Brain pericyte (primary cell): ENCODE data around the gene RIOX2.

Experiments used
- DNase-seq: peaks from one replicate; pipeline ENCODE4 v3.0.0-alpha.2; 2012; ENCODE audit warnings: low read depth, low spot score

RIOX2 gene

DNA sequence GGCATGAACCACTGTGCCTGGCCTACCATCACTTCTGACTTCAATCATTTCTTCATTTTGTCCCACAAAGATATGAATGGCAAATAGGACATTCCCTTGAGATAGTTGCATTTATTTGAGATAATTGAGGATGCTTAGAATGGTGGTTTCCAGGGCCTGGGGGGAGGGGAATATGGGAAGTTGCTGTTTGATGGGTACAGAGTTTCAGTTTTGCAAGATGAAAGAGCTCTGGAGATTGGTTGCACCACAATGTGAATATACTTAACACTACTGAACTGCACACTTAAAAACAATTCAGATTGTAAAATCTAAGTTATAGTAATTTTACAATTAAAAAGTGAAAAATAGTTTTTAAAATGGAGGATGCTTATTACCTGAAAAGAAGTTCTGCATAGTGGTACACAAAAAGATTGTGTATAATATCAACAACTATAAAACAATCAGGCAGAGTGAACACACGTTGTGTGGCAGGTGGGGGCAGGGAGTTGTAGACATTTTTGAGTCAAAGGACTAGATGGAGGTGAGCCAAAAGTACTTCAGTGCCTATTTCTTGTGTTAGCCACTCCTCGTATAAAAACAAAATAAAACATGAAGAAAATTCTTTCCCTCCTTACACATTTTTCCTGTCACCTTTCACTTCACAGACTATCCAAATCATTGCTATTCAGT lies 18.5 kb upstream of the RIOX2 start:
- no peak for DNase-seq

DNA sequence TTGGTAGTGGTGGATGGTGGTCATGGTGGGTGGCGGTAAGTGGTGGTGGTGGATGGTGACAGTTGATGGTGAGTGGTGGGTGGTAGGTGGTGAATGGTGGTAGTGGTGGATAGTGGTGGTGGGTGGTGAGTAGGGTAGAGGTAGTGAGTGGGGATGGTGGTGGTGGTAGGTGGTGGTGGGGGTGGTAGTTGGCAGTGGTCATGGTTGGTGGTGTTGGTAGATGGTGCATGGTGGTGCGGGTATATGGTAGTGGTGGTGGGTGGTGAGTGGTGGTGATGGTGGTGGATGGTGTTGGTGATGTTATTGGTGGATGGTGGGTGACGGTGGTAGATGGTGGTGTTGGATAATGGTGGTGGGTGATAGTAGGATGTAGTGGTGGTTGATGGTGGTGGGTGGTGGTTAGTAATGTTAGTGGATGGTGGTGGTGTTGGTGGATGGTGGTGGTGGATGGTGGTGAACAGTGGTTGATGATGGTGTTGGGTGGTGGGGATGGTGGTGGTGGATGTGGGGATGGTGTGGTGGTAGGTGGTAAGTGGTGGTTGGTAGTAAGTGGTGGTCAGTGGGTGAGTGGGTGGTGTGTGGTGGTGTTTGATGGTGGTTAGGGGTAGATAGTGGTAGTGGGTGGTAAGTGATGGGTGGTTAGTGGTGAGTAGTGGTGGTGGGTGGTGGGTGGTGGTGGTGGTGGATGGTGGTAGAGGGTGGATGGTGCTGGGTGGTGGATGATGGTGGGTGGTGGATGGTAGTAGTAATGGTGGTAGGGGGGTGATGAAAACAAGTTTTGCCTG lies 16.7 kb upstream of the RIOX2 start:
- DNase-seq: no peak

DNA sequence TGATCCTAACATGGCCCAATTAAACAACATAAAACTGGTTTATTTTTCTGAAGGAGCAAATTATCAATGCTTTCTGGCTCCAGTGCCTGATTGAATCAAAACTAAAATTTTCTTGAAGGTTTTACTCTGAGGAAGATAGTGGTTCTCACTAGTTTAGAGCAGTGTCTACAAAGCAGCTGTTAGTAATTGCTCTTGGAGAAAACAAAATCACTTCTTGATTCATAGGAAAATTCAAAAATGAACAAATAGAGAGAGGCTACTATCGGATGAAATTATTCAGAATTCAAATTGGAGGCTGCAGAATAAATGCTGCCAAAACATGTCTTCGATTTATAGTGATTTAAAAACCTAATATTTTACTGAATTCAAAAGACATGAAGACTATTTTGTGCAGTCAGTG lies 15.1 kb upstream of the RIOX2 start:
- no peak for DNase-seq

DNA sequence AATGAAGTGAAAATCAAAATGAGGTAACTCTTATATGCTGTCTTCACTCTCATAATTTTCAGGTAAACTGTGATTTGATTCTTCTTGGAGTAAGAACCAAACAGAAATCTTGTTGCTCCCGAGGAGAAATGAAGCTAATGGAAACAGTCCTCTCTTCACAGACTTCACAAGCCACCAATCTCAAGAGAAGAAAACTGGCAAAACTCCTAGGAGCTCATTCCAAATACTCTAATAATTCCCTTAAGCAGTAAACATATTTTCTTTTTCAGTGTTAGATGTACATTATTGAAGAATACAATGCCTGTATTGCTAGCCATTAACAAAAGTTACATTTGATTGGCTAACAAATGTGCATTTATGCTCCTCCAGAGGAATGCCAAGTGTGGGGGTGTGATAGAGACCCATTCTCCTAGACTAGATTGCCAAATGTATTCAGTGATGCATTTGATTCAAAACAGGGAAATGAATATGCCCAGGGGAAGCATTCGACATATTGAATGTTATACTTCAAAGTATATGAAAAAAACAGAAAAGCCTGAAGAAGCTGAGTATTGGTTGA lies 11.8 kb upstream of the RIOX2 start:
- DNase-seq: no peak

DNA sequence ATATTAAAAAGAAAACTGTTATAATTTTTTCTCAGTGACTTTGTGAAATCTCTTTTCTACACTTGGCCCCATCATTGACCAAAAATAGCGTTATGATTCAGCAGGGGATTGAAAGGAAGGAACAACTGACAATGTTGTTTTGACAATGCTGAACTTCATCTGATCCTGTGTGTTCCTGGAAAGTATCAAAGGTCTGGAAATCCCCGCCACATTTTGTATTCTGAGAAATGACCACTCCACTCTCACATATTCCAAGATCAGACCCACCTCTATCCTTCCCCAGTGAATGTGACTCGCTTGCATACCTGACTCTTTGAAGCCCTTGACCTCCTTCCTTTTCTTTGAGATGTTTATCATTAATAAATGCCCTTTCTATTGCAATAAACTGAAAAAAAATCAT lies 9.7 kb upstream of the RIOX2 start:
- DNase-seq: no peak

DNA sequence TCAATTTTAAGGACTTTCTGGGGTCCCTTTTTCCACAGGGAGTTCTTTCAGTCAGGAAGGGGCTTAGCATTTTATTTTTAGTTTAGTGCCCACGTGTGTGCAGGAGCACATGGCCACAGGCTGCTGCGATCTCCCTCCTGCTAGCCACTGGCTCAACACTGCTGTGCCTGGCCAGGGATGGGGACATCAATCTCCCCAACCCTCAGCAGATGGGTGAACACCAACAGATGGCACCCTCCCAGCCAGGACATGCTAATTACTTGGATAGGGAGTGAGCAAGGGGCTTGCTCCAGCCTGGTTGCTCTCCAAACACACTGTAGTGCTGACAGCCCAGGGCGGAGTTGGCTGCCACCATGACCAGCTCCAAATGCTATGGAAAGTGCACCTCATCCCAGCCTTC lies 7.4 kb upstream of the RIOX2 start:
- no peak for DNase-seq

DNA sequence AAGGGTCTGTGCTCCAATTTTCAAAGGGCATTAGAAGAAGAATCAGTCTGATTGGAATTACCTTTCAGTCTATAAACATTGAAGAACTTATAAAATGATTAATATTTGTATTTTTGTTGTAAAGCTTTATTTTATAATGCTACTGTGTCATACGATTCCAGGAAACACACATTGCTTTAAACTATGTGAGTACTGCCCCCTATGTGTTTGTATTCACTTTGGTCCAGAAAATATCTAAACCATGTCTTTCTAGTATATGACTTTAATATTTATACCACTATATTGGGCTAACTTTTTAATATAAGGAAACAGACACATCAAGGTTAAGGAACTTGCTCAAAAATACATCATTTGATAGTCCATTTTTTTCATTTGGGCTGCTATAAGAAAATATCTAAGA lies 3.2 kb upstream of the RIOX2 start:
- DNase-seq: no peak

DNA sequence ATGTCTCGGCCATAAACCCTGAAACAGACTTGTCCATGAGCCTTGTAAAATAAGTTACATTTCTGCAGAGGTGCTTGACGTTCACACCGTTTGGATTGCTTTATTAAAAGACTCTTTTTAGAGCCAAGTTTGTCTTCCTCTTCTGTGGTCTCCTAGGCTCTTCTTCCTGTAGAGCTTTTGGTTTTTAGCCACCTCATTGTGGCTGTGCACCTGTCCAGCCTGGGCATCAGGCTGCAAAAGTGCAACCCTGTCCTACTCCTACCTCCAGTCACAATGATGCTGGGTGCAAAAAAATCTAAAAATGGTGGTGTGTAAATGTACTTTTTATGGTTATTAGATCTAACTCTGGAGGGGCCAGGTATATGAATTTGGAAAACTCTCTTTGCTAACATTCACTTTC lies 2.8 kb upstream of the RIOX2 start:
- DNase-seq: no peak

DNA sequence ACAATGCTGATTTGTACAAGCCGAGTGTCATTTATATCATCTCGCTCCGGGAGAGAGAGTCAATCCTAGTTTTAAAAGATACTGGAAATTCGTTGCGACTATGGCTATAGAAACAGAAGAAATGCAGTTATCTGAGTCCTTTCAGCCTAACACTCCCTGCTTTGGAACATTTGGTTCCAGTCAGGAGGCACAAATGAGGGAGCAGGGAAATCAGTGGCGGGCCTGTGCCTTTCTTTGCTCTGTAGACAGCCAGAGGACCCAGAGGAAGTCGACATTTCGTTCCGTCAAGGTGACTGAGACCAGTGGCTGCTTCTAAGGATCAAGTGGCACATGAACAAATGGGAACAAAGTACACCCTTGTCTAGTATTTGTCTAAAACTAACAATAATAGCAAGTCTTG lies 745 bp upstream of the RIOX2 start:
- DNase-seq: no peak

DNA sequence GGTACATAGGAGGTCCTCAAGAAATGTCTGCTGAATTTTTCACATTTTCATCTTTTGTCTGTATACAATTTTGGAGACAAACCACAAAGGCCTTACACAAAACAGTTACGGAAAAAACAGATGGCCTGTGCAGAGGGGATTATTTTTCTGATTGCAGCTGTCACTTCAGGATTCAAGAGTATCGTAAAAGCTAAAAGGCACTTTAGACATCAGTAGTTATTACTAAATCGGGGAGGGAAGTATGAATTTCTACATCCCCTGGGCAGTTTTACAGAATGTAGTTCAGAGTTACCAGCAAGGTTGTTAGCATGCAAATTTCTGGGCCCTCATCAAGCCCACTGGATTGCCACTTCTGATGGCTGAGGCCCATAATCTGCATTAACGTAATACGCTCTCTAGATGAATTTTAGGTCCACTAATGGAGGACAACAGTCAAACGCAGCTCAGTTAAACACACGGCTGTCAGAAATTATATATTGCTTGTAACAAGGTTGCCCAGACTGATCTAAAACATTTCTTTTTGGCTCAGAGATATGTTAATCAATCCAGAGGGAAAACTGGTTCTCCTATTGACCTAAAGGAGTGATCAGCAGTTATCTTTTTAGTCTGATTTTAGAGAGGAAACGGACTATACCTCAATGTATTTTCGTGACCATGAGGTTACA lies 1.1 kb downstream of the RIOX2 start:
- no peak for DNase-seq

DNA sequence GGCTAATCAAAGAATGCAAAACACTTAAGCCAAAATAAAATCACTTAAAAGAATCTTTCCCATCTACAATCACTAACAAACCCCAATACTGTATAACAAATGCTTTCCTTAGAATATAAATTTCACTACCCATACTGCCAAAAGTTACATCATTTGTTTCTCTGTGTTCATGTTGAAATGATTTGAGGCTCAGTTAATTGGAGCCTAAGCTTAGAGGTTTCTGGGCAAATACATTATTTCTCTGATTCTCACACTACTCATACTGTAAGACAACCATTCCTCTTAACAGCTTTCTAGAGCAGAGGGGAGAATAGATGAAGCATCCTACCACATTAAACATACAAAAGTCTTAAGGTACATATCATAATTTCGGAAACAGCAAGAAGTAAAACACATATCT lies 2.1 kb downstream of the RIOX2 start:
- no peak for DNase-seq

DNA sequence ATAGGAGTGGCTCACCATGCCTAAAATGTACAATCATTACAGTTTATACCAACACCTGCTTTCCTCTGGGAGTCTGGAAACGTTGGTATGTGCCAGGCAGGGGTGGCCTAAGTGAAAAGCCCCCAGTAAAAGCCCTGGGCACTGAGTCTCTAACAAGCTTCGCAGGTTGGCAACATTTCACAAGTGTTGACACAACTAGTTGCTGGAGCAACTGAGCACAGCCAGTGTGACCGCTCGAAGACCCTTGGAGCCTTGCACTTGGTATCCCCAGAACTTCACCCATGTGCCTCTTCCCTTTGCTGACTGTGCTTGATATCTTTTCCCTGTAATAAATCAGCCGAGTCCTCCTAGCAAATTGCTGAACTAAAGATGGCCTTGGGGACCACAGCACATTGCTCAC lies 2.7 kb downstream of the RIOX2 start:
- DNase-seq: no peak

DNA sequence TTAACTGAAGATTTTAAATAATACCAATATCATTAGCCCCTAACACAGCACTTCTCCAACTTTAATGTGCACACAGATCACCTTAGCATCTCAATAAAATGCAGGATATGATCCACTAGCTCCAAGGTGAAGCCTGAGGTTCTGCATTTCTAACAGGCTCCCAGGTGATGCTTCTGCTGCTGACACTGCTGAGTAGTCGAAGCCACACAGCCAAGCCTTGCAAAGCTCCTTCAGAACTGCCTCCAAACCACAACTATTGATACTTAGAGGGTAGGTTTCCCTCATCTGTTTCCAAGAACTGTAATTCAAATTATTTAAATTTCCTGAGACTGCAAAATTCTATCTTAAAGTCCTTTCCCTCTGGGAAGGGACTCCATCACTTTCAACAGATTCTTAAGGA lies 3.9 kb downstream of the RIOX2 start:
- no peak for DNase-seq

DNA sequence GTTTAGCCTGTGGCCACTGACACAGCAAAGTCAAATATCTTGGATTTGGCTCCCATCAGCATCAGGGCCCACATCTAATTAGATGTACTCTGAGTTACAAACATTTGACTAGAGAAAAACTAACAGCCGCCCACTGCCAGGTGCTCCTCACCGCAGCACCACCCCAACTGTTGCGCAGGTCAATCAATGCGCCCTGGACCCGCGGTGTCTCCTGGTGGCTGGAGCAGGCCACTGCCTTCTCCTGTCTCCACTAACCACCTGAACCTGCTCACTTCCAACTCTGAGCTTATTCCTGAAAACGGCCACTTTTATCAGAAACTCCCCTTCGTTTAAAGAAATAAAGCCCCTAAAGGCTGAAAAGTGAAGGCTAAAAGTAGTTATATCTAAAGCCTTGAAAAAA lies 4.3 kb downstream of the RIOX2 start:
- no peak for DNase-seq

DNA sequence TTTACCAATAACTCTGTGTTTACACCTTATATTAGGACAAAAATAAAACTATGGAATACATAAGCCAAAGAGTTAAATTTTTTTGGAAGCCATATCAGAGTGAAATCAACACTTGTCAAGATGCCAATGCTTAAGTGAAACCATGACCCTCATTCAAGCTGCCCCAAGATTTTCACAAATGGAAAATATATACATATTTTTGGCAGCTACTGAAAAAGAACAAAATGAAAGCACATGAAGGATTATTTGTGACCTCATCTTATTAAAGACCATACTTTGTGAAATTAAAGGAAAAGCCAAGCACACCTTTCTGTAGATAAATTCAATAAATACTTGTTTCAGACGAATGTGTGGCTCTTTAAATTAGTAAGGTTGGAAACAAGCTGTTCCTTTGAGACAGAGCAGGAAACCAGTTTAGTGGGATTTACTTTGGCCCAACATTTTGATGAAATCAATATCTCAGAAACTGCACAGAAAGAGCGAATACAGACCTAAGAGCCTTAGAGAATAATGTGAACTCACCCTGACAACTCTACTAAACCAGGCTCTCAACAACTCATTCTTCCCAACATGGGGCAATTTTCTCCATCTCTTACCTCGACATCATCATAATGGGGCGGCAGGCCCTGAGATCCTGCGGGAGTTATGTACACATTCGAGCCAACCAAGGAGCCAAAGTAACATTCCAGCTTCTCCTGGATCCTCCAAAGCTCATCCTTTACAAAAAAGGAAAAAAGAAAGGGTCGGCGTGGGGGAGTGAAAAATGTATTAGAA lies 11.1 kb downstream of the RIOX2 start:
- DNase-seq: no peak

DNA sequence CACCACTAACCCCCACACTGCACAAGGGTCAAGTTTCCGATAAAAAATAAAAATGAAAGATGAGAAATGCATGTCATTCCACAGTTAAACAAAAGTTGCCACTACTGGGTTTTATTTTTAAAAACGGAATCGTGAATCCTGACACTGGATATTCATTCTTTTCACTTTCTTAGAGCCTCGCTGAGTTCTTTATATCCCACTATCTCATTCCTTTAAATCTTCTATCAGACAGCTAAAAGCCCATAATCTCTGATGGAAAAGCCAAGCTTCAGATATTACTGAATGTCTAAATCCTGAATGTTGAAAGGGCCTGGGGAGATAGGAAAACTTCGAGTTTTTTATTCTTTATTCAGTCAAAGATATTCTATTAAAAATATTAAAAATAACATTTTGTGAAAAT lies 11.7 kb downstream of the RIOX2 start:
- no peak for DNase-seq

DNA sequence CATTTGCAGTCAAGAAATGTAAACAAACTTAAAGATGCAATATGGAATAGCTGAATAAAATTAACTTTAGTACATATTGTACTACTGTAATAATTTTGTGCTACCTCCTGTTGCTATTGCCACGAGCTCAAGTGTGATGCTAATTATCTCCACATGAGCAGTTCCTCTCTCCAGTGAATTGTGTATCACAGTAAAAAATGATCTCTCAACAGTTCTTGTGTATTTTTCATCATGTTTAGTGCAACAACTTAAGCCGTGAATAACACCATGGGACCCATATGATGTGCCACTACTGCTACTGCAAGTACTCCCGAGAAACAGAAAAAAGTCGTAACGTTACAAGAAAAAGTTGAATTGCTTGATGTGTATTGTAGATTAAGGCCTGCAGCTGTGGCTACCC lies 12.4 kb downstream of the RIOX2 start:
- no peak for DNase-seq

DNA sequence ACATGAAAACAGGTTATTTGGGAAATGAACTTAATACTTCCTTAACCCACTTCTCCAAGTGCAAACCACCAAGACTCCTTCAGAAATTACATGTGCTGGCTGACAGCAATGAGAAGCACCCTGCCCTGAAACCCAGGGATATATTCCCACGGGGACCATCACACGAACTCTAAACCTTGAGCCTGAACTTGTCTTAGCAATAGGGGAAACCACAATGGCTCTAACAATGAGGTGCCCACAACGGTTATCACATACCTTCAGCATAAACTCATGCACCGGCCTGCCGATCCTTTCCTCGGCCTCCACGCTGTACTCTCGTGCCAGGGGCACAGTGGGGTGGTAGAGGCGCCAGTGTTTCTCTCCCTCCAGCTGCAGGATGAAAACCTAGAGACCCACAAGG lies 13.4 kb downstream of the RIOX2 start:
- DNase-seq: no peak

DNA sequence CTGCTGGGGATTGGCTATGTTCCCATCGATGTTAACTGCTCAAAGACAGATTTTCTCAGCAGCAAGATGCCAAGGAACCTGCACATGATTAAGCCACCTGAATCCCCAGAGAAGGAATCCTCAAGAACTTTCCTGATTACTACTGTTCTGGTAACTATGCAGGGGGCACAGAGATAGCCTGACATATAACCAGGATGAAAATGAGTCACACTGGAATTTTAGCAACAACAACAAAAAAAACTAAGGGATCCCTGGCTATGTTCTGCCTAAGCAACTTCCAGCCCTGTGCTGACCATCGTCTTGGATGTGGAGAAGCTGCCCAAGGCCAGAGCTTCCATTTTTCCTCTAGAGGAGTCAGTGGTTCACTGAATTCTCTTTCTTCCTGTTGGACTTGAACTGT lies 13.8 kb downstream of the RIOX2 start:
- no peak for DNase-seq

DNA sequence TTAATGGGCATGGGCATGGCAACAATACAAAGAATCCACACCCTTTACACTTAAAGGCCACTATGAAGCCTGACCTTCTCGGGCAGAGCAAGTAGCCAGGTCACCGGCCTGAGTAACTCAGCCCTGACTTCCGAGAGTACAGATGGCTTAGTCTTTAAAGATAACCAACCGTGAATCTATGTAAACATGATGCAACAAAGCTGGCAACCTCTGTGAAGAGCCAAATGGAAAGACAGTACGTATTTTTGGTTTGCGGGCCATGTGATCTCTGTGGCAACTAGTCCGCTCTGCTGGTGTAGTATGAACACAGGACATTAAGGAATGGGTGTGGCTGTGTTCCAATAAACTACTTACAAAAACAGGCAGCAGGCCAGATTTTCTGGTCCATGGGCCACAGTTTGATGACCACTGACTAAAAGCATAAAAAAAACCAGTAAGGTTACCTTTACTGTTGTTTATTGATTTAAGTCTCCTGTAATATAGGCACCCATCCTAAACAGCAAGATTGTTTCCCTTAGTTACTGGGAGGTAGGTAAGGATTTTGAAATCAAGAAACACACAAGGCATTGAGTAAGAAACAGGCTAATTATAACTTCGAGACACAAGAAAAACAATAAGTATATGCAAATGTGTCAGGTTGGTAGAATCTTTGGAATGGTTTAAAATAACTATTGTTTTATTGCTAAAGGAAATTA lies 14.5 kb downstream of the RIOX2 start:
- no peak for DNase-seq

DNA sequence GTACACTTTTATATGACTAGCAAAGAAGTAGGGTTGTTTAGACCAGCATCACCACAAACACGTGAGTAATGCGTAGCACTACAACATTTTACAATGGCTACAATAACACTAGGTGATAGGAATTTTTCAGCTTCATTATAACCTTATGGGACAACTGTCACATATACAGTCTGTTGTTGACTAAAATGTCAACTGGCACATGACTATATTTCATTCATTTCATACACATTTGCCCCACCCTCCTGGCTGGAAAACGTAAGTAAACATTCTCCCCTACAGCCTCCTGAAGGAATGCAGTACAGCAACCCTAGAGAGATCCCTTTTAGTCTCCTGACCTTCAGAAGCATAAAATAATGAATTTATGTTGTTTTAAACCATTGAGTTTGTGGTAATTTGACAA lies 16.2 kb downstream of the RIOX2 start:
- DNase-seq: no peak
